Right atrium auricular region (tissue), 2 donors: ENCODE measurements around the gene OMP. TPM values are rescaled to one million over a fixed set of nuclear protein-coding genes. Genes with fewer than 3 reads are reported as not detected.

Source experiments
- DNase-seq: peaks from one replicate; pipeline ENCODE4 v3.0.0-alpha.2; 2019; ENCODE audit warnings: low spot score
- H3K27ac ChIP-seq, 2 donors: fragments of 200-600 bp; sonication (generic); 1 replicate in 1 of 2; 2 replicates in 1 of 2; pipeline ENCODE4 v1.5.1; 2016 to 2019
- H3K27me3 ChIP-seq, 2 donors: fragments of 200-600 bp; sonication (generic); one replicate each; pipeline versions ENCODE4 v1.5.1 to v1.6.0; 2017 to 2019
- H3K36me3 ChIP-seq: fragments of 200-600 bp; sonication (generic); one replicate; pipeline ENCODE4 v1.5.1; 2016
- H3K4me1 ChIP-seq, 2 donors: fragments of 200-600 bp; sonication (generic); one replicate each; pipeline versions ENCODE4 v1.5.1 to v1.6.0; 2017 to 2019
- H3K4me3 ChIP-seq, 2 donors: fragments of 200-600 bp; sonication (generic); 1 replicate in 1 of 2; 2 replicates in 1 of 2; pipeline ENCODE4 v1.5.1; 2017 to 2019; ENCODE audit warnings: mild to moderate bottlenecking in 1 of 2, moderate library complexity in 1 of 2
- H3K9me3 ChIP-seq, 2 donors: fragments of 200-600 bp; sonication (generic); one replicate each; pipeline ENCODE4 v1.5.1; 2019
- total RNA-seq, 2 donors: library from RNA; depleted of rRNA; stranded (reverse); fragments of >200 nt; gene quantifications; one replicate each; pipeline ENCODE4 v1.1.0, GENCODE V29; 2016
- TF ChIP-seq, protein P1 (sequence below), 2 donors: fragments of 200-600 bp; sonication (generic); IDR thresholded peaks; one replicate each; pipeline ENCODE4 v1.5.1; 2019; ENCODE audit warnings: antibody characterized with exemption in 2 of 2

The OMP gene
- total RNA-seq, 2 donors from 2014 or later, result not detected

DNA sequence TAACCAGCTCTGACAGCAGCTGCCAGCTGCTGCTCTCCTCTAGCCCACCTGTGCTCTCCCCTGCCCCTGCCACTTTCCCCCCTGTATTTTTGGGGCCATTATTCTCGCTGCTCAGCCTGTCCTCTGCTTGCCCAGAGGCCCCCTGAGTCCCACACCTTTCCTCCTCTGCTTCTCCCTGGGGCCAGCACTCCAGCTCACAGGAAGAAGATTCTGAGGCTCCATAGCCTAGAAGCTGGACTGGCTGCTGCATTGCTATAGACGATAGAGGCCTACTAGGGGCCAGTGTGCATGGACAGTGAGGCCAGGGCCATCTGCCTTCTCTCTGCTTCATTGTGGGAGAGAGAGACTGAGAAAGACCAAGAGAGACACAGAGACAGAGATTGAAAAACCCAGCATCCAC, 679 bp downstream of the OMP start:
- H3K4me1 ChIP-seq, result peaks cover 0 to 11% of the 10 kb centered on the region in 2 donors
- H3K4me3 ChIP-seq, result no peak overlapping the region
- H3K9me3 ChIP-seq, result no peaks in the 10 kb centered on the region
- no peak for DNase-seq
- H3K27me3 ChIP-seq, result no peaks in the 10 kb centered on the region
- TF ChIP-seq, protein P1, sequence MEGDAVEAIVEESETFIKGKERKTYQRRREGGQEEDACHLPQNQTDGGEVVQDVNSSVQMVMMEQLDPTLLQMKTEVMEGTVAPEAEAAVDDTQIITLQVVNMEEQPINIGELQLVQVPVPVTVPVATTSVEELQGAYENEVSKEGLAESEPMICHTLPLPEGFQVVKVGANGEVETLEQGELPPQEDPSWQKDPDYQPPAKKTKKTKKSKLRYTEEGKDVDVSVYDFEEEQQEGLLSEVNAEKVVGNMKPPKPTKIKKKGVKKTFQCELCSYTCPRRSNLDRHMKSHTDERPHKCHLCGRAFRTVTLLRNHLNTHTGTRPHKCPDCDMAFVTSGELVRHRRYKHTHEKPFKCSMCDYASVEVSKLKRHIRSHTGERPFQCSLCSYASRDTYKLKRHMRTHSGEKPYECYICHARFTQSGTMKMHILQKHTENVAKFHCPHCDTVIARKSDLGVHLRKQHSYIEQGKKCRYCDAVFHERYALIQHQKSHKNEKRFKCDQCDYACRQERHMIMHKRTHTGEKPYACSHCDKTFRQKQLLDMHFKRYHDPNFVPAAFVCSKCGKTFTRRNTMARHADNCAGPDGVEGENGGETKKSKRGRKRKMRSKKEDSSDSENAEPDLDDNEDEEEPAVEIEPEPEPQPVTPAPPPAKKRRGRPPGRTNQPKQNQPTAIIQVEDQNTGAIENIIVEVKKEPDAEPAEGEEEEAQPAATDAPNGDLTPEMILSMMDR (IDR thresholded peaks at IDR 0.05), result no peak
- H3K27ac ChIP-seq, result no peak overlapping the region
- no peaks in the 10 kb centered on the region for H3K36me3 ChIP-seq

DNA sequence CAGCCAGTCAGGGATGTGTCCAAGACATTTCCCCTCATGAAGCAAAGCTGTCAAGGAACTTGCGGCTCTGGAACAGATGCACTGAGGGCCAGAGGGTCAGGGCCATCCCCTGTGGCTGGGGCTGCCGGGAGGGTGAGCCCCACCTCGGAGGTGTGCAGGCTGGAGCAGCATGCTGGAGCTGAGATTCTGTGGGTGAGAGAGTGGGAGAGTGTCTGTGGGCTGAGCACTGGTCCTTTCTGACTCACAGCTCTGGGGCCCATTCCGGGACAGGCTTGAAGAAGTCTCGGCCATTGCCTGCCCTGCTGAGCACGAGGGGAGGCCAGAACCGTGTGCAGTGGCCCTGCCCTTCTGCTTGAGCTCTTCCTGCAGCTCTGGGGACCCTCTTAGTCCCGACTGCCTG, 2.1 kb downstream of the OMP start:
- Histone ChIP-seq H3K4me1 (peaks cover 0 to 11% of the 10 kb centered on the region in 2 donors), H3K27ac (no peak overlapping the region), H3K36me3 (no peaks in the 10 kb centered on the region), H3K9me3 (no peaks in the 10 kb centered on the region), H3K27me3 (no peaks in the 10 kb centered on the region), H3K4me3 (no peak overlapping the region)
- no peak for DNase-seq
- TF ChIP-seq, protein P1 (IDR thresholded peaks at IDR 0.05), result no peak

DNA sequence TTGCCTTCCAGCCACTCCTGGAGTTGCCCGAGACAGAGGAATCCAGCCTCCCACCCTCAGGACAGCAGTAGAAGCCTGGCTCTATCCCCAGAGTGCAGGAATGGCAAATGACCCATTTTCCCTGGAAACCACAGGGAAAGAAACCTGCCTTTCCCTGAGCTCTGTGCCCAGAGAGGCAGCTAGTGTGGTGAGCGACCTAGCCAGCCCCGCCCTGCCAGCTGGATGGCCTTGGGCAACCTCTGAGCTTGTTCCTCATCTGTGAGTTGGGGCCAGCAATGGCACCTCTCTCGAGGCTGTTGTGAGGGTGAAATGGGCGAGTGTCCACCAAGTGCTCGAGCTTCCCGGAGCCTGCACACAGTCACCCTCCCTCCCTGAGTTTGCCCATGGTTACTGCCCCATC, 3.7 kb downstream of the OMP start:
- TF ChIP-seq, protein P1 (IDR thresholded peaks at IDR 0.05), result no peak
- Histone ChIP-seq H3K9me3 (no peaks in the 10 kb centered on the region), H3K4me1 (peaks cover 0 to 11% of the 10 kb centered on the region in 2 donors), H3K27ac (no peak overlapping the region), H3K27me3 (no peaks in the 10 kb centered on the region), H3K4me3 (no peak overlapping the region), H3K36me3 (no peaks in the 10 kb centered on the region)
- DNase-seq, result no peak

DNA sequence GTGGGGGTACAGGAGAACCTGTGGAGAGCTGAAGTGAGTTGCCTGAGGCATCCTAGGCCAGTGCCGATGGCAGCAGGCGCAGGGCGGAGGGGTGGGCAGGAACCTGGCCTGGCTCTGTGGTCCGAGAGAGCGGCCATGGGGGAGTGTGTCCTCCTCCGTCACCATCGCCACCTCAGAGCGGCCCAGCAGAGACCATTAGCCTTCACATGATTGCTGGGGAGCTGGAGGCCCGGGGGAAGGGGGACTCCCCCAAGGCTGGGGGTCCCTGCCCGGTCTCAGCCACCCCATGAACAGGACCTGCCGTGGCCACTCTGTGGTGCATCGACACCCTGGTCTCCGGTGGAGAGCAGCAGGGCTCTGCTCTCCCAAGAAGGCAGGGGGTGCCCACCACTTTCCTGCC, 4.1 kb downstream of the OMP start:
- Histone ChIP-seq H3K27ac (no peak overlapping the region), H3K9me3 (no peaks in the 10 kb centered on the region), H3K4me3 (no peak overlapping the region), H3K36me3 (no peaks in the 10 kb centered on the region), H3K4me1 (peaks cover 0 to 11% of the 10 kb centered on the region in 2 donors), H3K27me3 (no peaks in the 10 kb centered on the region)
- DNase-seq, result no peak
- TF ChIP-seq, protein P1 (IDR thresholded peaks at IDR 0.05), result no peak

DNA sequence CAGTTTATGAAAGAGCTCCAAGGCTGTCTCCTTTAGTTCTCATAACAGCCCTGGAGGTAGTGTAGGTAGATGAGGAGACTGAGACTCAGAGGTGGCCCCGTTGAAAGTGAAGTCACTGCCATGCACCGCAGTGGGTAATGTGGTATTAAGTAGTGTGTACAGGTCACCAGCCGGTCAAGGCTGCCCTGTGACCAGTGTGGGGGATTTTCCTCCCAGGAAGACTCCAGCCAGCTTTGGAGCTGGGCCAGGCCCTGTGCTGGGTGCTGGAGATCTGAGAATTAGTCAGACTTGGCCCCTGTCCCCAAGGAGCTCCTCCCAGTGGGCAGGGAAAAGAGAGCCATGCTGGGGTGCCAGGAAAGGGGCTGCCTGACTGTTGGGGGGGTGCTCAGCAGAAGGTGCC, 5.3 kb downstream of the OMP start:
- Histone ChIP-seq H3K9me3 (no peaks in the 10 kb centered on the region), H3K4me3 (no peak overlapping the region), H3K27me3 (no peaks in the 10 kb centered on the region), H3K27ac (no peak overlapping the region), H3K4me1 (peaks cover 0 to 11% of the 10 kb centered on the region in 2 donors), H3K36me3 (no peaks in the 10 kb centered on the region)
- TF ChIP-seq, protein P1 (IDR thresholded peaks at IDR 0.05), result no peak
- DNase-seq, result no peak

DNA sequence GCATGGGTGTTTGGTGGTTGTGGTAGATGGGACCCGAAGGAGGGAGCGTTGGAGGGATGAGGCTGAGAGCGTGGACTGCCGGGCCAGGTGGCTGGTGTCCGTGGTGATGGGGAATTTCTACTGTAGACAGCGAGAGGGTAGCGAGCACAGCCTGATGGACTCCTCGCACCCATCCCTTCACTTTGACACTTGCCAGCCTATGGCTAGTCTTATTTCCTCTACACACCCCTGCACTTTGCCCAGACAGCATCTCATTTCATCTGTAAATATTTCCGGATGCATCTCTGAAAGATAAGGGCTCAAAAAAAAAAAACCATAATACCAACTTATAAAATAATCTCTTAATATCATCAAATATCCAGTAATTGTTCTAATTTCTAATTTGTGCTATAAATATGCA, 5.8 kb downstream of the OMP start:
- H3K9me3 ChIP-seq, result no peaks in the 10 kb centered on the region
- peaks cover 0 to 11% of the 10 kb centered on the region in 2 donors for H3K4me1 ChIP-seq
- H3K36me3 ChIP-seq, result no peaks in the 10 kb centered on the region
- H3K27me3 ChIP-seq, result no peaks in the 10 kb centered on the region
- TF ChIP-seq, protein P1 (IDR thresholded peaks at IDR 0.05), result no peak
- H3K4me3 ChIP-seq, result no peak overlapping the region
- H3K27ac ChIP-seq, result no peak overlapping the region
- no peak for DNase-seq
